HTERT RPE-1 (cell line): Measurements from ENCODE around the gene HPSE2.
"Not testable (repeated sequence)": the region's sequence is repeated elsewhere in the genome, so short reads cannot be mapped to it uniquely, and the experiment has no call there.

ENCODE experiments used
- in situ Hi-C: fragments of 300-500 bp; cut with MboI; formaldehyde crosslinking; loops from 4 replicates; pipeline ENCODE4 v1.14.3; 2020; ENCODE audit warnings: low sequenced_read_pairs

Gene HPSE2

DNA sequence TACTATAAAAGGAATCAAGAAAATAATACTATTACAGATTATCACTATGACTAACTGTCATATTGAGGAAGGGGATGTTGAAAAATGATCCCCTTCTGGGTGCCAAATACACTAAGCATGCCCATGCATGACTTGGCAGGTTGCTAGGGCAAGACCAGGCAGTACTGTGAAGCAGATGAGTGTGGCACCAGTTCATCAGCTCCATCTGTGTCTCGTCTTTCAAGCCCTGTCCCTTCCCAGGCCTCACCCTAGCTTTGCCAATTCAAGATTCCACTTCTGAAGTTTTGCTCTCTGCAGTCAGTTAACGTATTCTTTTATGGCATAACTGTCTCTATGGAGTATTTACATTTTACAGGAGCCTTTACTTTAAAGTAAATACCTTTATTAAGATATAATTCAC, 653.3 kb downstream of the HPSE2 start:
- in situ Hi-C loops = no loop called here

DNA sequence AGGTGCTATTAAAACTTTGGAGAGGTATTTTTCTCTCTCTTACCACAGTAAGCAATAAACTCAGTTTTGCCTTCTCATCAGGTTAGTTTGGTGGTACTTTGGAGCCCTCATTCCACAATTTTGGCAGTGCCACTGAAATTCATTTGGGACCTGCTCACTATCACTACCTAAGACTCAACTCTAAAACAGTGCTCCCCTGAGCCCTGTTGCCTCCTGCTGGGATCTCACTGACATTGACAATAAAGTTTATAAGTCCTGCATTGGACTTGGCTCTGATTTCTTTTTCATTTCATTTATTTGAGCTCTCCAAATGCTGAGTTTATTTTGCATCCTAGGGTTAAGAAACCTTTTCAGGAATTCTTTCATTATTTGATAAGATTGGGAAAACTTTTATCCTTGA, 658.1 kb downstream of the HPSE2 start:
- in situ Hi-C loops = no loop called here

DNA sequence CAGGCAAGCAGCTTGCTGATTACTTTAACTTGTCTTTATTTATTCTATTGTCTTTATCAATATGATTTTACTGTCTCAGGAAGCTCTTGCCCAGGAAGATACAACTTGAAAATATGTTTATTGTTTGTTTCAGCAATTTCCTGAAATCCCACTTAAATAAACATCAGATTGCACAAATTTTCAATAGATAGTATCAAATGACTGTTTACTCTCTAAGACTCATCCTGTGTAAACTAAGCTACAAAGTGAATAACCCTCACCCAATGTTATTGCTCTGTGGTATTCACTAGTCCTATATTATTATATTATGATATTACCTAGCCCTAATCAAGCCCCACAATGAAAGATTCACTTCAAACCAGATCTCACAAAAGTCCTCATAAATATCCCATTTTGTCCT, 658.5 kb downstream of the HPSE2 start:
- in situ Hi-C loops = no loop called here

DNA sequence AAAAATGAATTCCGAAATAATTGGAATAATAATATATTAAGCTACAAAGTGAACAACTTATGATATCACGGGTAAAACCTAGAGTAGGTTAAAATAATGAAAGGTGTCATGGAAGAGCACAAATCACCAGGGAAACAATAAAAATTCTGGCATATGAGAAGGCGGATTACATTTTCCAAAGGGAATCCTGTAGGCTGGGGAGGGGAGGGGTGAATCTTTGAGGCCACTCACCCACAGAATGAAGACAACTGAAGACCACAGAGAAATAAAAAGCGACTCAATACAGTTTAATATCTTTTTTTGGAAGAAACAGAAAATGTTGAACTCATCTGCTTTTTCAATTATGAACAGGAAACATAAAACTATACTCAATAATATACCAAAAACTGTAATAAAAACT, 659.6 kb downstream of the HPSE2 start:
- in situ Hi-C loops = no loop called here

DNA sequence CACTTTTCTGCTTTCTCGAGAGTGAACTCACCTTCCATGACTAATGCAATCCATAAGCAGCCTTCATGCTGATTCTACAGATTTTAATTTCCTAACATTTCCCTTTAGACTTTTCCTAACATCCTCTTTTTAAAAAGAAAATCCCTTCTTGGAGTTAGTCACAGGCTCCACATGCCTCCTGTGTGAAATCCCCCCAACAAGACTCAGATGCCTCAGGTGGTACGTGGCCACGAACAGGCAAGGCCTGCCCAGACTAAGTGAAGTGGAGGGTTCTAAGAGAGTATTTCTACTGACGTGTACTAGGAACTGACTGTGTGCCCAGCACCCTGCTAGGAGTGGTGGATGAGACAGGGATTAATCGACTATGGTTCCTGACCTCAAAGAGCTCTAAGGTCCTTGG, 663.1 kb downstream of the HPSE2 start:
- in situ Hi-C loops = no loop called here

DNA sequence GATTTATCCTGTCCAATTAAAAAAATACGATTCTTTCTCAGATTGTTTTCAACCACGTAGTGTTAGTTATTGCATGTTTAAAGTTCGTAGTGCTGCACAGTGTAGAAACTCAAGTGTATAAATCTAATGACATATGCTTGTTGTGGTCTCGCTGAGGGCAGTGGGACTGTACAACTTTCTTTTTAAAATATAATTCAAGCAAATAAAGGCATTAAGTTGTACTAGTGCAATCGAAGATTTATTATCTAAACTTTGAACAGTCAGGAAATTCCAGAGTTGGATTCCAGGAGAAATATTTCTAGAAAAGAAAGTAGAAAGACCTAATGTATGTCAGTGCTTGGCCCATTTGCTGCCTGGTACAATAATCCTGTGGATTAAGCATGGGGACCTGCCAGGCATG, 664.8 kb downstream of the HPSE2 start:
- in situ Hi-C loops = no loop called here

DNA sequence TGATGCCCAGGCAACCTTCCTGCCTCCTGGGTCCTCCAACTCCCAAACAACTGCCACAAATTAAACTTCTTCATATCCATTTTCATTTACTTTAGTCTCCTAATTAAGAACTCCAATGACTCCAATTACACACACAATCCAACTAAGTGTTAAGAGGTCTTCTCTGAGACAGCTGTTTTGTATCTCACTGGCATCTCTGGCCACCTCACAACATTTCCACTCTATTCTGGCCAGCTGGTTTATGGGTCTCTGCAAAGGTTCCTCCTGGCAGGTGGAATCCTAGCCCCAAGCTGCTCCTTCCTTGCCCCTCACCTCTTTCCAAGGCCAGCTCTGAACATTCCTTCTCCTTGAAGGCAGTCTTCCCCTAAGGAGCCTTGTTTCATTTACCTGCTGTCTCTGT, 665.8 kb downstream of the HPSE2 start:
- in situ Hi-C loops = no loop called here

DNA sequence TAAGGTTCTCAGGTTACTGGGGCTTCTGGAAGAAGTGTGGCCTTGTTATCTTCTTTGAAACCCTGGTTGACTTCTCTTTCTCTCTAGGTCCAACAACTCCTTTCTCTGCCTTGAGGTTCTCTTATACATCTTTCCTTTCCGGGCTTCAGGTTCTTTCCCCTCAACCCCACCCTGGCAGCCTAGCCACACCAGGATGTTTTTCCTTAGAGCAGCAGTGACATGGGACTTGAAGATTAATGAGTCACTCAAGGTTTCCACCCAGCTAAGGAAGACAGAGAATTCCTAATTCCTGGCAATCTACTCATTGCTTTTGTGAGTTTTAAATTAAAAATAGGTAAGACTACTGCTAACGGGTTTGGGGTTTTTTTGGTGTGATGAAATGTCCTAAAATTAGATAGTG, 667.1 kb downstream of the HPSE2 start:
- in situ Hi-C loops = no loop called here

DNA sequence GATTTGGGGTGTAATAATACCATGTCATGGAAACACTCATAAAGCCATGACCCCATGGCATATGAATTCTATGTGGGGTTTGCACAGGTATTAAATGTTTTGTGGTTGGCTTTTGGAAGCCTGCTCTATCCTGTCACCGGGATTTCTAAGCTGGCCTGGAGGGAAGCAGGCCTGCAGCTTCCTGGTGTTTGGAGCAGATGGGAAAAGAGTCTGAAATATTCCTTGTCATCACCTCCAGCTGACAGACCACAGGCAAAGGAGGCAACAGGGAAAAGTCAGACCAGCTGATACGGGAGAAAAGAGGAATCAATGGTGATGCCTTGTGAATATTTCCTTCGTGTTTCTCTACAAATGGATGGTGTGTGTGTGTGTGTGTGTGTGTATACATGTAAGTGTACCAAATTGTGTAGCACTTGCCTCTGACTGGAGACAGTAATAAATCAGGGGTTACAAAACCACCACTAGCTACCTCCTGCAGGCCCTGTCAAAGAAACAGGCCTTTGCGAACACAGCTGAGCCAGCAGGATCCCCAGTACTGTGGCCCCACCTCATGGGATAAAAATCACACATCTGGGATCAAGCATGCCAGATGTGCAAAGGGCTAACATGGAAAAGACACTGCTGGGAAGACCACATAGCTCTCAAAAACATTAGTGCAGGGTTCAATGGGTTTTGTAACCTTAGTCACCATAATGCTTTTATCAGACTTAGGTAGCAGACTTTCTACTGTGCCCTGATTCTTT, 668.1 kb downstream of the HPSE2 start:
- in situ Hi-C loops = no loop called here

DNA sequence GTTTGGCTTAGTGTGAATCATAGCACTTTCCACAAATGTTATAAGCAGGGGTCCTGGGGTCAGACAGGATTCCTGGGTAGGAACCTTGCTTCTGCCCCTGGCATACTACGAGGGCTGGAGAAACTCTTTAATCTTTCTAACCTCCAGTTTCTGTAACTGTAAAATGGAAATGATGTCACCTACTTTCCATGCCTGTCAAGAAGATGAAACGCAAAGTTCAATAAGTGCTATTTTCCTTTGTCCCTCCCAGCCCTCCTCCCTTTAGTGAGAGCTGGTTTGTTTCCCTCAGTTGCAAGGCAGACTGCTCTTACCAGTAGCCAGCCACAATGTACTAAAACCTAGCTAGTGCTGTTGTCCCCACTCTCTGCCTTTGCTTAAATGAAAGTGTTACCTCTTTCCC, 671.8 kb downstream of the HPSE2 start:
- in situ Hi-C loops = no loop called here

DNA sequence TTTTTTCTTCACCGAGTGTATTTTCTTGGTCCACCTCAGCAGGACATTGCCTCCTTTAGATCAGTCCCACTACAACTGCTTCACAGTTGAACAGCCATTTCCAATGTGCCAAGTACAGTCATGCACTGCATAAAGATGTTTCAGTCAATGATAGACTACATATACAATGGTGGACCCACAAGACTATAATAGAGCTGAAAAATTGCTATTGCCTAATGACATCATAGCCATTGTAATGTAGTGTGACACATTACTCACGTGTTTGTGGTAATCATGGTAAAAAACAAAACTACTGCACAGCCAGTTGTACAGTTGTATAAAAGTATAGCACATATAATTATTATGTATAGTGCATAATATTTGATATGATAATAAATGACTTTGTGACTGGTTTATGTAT, 675.1 kb downstream of the HPSE2 start:
- in situ Hi-C loops = no loop called here

DNA sequence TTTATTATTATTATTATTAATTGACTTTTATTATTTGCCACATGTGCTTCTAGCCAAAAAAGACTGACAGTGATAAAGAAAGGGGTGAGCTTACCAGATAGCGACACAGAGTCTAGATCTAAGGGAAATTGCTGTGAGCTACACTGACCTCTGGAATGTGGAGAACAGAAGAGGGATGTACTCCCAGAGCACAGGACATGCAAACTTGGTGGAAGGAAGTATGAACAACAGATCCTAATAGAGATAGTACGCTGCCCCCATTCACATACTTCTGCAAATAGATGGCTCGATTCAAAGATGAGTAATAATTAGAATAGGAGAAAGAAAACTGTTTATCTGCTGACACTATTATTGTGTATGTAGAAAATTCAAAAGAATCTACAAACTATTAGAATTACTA, 679.6 kb downstream of the HPSE2 start:
- in situ Hi-C loops = no loop called here

DNA sequence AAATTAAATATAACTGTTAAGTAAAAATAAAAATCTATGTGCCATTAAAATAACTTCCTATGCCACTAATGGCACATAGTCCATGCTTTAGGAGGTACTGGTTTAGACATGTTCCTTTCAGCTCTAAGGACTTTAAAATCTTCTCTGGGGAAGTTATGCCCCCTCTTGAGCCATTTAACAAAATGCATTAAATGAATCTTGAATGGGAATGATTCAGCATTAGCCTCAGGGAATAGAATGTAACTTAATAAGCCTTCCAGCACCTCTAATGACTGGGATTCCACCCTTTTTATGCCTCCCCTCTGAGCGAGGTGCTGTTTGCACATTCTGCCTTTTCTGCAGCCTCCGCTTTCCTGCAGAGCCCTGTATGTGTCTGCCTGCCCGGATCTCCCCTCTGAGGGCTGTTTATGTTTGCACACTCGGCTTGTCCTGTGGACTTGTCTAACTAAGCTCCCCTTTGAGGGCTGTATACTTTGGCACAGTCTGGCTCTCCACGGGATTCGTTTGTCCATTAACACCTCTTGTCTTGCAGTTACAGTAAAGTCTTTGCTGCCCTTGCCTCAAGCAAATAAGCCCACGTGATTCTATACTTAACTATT, 680.5 kb downstream of the HPSE2 start:
- in situ Hi-C loops = no loop called here

DNA sequence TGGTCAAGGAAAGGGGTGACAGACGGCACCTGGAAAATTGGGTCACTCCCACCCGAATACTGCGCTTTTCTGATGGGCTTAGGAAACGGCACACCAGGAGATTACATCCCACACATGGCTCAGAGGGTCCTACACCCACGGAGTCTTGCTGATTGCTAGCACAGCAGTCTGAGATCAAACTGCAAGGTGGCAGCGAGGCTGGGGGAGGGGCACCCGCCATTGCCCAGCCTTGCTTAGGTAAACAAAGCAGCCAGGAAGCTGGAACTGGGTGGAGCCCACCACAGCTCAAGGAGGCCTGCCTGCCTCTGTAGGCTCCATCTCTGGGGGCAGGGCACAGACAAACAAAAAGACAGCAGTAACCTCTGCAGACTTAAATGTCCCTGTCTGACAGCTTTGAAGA, 694.1 kb downstream of the HPSE2 start:
- in situ Hi-C loops = not testable (repeated sequence)

DNA sequence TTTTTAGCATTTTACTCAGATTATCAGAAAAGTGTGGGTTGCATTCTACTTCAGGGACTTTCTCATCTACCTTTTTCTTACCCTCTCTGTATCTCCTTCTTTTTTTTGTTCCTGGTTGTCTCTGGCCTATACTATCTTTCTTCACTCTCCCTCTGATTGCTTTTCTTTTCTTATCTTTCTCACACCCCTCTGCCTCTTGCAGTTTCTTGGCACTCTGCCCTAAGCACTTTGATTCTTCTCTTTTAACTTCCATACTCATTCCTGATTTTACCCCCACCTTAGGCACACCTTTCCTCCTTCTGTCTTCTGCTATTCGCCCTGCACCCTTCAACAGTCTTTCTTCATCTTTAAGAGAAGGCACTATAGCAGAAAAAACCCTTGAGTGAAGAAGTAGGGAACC, 696.1 kb downstream of the HPSE2 start:
- in situ Hi-C loops = no loop called here

DNA sequence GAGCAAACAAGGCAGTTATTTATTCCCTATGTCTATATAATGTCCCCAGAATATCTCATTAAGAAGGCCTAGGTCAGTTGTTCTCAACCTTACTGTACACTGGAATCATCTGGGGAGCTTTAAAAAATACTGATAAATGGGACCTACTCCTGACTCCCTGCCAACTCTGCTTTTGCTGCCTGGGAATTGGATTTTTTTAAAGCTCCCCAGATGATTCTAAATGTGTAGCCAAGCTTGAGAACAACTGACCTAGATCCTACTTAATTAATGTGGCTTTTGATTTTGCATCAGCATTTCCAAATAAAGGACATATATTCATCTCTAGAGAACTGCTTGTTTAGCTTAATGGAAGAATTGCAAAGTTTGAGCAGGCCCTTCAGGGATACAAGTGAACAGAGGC, 697.2 kb downstream of the HPSE2 start:
- in situ Hi-C loops = no loop called here

DNA sequence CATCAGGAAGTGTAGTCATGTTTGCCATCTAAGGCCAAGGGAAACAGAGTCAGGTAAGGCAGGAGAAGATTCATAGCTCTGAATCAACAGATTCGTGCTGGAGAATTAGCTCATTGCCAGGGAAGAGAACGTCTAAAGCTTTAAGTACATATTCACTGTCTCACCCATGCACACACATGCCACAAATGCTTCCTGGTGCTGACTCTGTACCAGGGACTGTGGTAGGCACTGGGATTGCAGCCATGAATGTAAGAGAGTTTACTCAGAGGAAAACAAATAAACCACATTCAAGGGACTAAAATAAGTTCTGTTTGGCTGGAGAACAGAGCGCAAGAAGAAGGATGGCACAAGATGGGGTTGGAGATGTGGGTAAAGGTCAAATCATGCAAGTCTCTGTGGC, 699.1 kb downstream of the HPSE2 start:
- in situ Hi-C loops = no loop called here

DNA sequence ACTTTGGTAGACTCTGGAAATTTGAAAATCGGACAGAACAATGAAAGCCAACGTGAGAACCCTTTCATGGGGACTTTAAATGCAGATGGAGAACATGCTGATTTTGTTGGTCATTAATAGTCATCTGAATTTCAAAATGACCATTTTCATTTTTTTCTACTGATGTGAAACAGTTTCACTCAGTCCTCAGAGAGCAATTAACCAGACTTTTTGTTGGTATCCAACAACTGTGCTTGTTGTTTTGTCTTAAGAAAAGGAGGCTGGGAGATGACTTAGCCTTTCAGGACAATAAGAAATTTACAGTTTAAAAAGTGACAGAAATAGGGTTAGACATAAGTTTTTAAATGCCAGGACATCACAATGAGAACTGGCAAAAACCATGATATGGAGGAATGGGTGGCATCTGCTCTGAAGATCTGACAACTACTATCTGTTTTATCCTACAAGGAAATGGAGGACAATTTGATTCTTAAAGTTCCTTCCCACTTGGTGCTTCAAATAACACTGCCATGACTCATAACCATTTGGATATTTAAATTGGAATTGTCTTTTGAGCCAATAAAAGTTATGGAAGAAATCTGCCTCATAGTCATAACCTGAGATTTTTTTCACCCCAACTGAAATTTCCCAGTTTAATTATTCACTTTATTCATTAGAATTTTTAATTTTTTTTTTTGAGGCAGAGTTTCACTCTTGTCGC, 701.8 kb downstream of the HPSE2 start:
- in situ Hi-C loops = no loop called here

DNA sequence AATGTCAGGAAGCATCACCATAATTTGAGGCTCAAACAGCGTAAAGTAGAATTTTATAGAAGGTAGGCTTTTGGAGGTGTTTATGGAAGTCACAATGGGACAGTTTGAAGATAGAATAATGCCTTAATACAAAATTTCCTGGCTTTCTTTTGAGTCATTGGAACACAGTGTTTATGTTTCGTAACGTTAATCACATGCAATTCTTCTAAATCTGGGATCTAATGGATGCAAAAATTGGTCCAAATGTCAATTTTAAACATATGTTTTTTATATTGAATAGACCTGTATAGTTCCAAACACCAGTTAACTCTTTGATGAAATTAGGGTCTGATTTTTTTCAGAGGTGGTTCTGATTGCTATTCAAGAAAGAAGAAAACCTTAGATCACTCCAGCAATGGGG, 702.4 kb downstream of the HPSE2 start:
- in situ Hi-C loops = no loop called here

DNA sequence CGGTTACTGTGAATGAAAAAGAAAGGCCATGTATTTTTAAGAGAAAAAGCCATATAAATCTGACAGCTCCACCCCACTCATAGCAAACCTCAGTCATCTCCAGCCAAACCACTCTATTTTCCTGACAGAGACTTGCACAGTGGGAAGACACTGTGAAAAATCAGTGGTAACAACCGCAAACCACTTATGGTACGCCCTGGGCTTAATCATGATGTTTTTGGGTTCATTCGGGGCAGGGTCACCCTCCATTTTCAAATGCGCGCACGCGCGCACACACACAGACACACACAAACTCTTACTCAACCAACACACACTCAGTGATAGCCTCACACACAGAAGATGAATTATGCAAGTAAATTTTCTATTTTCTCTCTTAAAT, 706.9 kb downstream of the HPSE2 start:
- in situ Hi-C loops = no loop called here

DNA sequence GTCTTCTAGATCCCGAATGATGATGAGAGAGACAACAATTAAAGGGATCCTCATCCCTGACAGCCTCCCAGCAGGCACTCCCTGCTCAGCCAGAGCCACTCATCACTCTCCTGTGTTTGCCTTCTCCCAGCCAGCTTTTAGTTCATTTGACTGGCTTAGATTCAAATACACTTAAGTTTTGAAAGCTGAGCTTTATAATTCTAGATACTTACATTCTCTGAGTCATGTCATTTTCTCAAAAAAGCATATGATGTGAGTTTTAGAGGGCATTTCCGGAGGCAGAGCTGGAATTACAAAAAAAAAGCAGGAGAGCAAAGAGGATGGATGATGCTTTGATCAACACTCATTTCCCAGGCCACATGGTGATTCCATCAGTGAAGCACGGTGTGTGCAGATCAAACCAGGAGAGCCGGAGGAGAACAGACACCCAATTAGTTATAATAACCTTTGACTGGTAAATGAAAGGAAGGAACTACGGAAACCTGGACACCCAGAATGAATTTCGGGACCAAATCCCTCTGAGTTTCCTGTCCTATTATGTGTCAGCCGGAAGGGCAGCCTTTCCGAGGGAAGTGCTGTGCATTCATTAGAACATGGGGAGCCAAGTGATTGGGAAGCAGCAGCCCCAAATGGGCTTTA, 707.4 kb downstream of the HPSE2 start:
- in situ Hi-C loops = no loop called here

DNA sequence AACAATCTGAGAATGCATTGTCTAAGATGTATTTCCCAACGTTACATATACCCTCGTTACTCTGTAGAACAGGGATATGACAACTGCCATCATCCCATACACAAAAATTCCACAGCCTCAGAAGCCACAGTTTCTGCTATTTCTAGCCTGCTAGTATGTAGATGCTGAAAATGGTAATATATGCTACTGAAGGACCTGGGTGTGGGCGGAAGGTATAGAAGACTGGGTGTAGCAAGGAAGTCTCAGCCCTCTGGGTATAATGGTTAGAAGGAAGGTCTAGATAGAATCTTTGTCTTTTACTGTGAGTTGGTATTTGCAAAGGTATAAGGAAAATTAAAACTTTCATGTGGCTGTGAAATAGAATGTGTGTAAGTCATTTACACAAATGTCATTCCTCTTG, 709.7 kb downstream of the HPSE2 start:
- in situ Hi-C loops = no loop called here
